Measurements from ENCODE around the gene EVPLL. TPM values are rescaled to one million over a fixed set of nuclear protein-coding genes. Genes with fewer than 3 reads are reported as not detected.

Gene EVPLL
- total RNA-seq (2014; rRNA removed; shearing (Covaris generic)) (not detected in 2 replicates), total RNA-seq (2022) (1.2 TPM in 1 of 2 replicates, not detected in the other), Bru-seq, nascent RNA (not detected), BruChase-seq, experiment 1, labeled RNA remaining after a 6-hour chase (percentile 22 among the genes with signal in this experiment), BruChase-seq, experiment 2, labeled RNA remaining after a 2-hour chase (percentile 11 among the genes with signal in this experiment)
- long read RNA-seq, result 0 reads

- H3K4me3 ChIP-seq (ENCODE audit: low read depth, low read length, poor library complexity, severe bottlenecking), result no peak within 1 kb of the TSS
- no peaks in the 10 kb centered on the region for H3K36me3 ChIP-seq (ENCODE audit: insufficient read depth, low read length)
- no peaks in the 10 kb centered on the region for H3K9me3 ChIP-seq (ENCODE audit: low read length)
- intact Hi-C loops (cut with micrococcal nuclease; ENCODE audit: unreplicated experiment), result no loop called here
- DNase-seq (ENCODE audit: low spot score), result no peak
- CTCF ChIA-PET (ENCODE audit: unreplicated experiment), result no interaction called here
- no peaks in the 10 kb centered on the region for H3K4me1 ChIP-seq (ENCODE audit: insufficient read depth, low read length, poor library complexity, severe bottlenecking)
- no peak within 1 kb of the TSS for H3K4me2 ChIP-seq (ENCODE audit: low read length)
- H4K20me1 ChIP-seq (ENCODE audit: insufficient read depth, low read length), result no peaks in the 10 kb centered on the region
- TF ChIP-seq, protein P1, sequence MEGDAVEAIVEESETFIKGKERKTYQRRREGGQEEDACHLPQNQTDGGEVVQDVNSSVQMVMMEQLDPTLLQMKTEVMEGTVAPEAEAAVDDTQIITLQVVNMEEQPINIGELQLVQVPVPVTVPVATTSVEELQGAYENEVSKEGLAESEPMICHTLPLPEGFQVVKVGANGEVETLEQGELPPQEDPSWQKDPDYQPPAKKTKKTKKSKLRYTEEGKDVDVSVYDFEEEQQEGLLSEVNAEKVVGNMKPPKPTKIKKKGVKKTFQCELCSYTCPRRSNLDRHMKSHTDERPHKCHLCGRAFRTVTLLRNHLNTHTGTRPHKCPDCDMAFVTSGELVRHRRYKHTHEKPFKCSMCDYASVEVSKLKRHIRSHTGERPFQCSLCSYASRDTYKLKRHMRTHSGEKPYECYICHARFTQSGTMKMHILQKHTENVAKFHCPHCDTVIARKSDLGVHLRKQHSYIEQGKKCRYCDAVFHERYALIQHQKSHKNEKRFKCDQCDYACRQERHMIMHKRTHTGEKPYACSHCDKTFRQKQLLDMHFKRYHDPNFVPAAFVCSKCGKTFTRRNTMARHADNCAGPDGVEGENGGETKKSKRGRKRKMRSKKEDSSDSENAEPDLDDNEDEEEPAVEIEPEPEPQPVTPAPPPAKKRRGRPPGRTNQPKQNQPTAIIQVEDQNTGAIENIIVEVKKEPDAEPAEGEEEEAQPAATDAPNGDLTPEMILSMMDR (conservative IDR thresholded peaks at IDR 0.05; ENCODE audit: low read length), result no peak
- TF ChIP-seq EZH2phosphoT487 (IDR thresholded peaks at IDR 0.05; ENCODE audit: borderline replicate concordance, low read depth, low read length), result no peak
- POLR2A ChIA-PET, result interaction anchor here (0.6 to 0.7 kb wide), 2 partner anchors 11 to 25 kb away, joined by 4 read pairs; no protein-coding TSS in a partner anchor
- H3K27ac ChIP-seq (ENCODE audit: low read depth, low read length, poor library complexity, severe bottlenecking), result no peak within 1 kb of the TSS
- H3K9me2 ChIP-seq (ENCODE audit: insufficient read depth, low read length), result no peaks in the 10 kb centered on the region
- H2AFZ ChIP-seq (ENCODE audit: low read length), result no peak within 1 kb of the TSS
- BruUV-seq (replicated peaks), result no TSS peak
- H3K79me2 ChIP-seq (ENCODE audit: insufficient read depth, low read depth, low read length), result no peaks in the 10 kb centered on the region
Observed at GRCh38 chr17:18377437-18378204, at the start of gene EVPLL. Gene EVPLL (plus strand): TSS chr17:18377778. CDS start chr17:18380938, 3,160 bp downstream.

DNA sequence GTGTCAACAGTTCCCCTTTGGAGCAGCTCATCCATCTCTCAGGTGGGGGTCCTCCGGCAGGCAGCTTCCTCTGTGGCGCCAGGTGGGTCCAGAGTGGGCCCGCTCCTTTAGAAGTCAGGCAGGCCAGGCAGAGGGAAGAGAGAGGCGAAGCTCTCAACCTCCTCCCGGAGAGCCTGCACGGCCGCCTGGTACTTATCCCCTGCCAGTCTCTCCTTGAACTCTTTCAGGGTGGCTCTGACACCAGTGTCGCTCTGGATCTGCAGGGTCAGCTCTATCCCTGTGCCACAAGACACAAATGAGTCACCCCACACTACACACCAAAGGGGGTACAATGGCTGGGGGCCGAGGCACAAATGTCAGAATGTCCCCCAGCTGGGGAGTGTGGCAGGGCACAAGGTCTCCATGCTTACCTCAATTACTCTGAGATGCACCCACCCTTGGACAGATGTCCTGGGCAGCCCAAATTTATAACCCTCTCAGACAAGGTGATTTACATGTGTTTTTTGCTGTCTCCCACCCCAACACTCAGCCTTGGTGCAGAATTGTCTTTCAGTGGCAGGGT, 48.9 kb upstream of the EVPLL start:
- Histone ChIP-seq H3K9me3 (ENCODE audit: low read length) (no peaks in the 10 kb centered on the region), H4K20me1 (ENCODE audit: insufficient read depth, low read length) (no peaks in the 10 kb centered on the region), H3K9me2 (ENCODE audit: insufficient read depth, low read length) (no peaks in the 10 kb centered on the region), H3K4me3 (ENCODE audit: low read depth, low read length, poor library complexity, severe bottlenecking) (no peak overlapping the region), H3K79me2 (ENCODE audit: insufficient read depth, low read depth, low read length) (no peaks in the 10 kb centered on the region), H2AFZ (ENCODE audit: low read length) (no peak overlapping the region), H3K4me1 (ENCODE audit: insufficient read depth, low read length, poor library complexity, severe bottlenecking) (peaks cover 18% of the 10 kb centered on the region), H3K4me2 (ENCODE audit: low read length) (no peak overlapping the region), H3K36me3 (ENCODE audit: insufficient read depth, low read length) (peaks cover 89% of the 10 kb centered on the region), H3K27ac (ENCODE audit: low read depth, low read length, poor library complexity, severe bottlenecking) (no peak overlapping the region)
- ChIA-PET CTCF (ENCODE audit: unreplicated experiment) (no interaction called here), POLR2A (no interaction called here)
- no peak for TF ChIP-seq EZH2phosphoT487 (IDR thresholded peaks at IDR 0.05; ENCODE audit: borderline replicate concordance, low read depth, low read length)
- TF ChIP-seq, protein P1 (conservative IDR thresholded peaks at IDR 0.05; ENCODE audit: low read length), result no peak
- no TSS peak for BruUV-seq (replicated peaks)
- intact Hi-C loops (cut with micrococcal nuclease; ENCODE audit: unreplicated experiment), result no loop called here
- no peak for DNase-seq (ENCODE audit: low spot score)

All from OCI-LY7 (cell line).